Endometrium (tissue), 2 donors: ENCODE data around the gene ELMO3.

Experiments used
- FAIRE-seq: peaks from 2 replicates; lab custom pipeline; 2012; peaks lifted over from hg19 to GRCh38; lab: Jason Lieb, UNC
- donor health status: control.
- donor health status: control.

Gene ELMO3

GRCh38 chr16:67198238-67198734, 645 bp upstream of the ELMO3 start:
- FAIRE-seq = no peak

DNA sequence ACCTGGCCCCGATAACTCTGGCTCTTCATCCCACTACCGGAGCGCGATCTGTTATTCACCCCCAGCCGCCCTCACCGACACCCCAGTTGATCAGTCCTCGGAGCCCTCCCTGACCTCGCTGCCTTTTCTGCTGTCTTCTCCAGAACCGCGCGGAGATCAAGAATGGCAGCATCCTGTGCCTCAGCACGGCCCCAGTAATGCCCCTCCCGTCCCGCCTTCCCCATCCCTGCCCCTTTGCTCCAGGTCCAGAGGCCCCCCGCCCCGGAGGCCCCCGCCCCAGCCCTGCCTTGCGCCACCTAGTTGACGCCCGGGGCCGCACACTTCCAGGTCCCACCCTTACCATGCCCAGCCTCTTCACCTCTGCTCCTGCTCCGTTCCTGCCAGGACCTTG, 872 bp downstream of the ELMO3 start:
- no peak for FAIRE-seq

DNA sequence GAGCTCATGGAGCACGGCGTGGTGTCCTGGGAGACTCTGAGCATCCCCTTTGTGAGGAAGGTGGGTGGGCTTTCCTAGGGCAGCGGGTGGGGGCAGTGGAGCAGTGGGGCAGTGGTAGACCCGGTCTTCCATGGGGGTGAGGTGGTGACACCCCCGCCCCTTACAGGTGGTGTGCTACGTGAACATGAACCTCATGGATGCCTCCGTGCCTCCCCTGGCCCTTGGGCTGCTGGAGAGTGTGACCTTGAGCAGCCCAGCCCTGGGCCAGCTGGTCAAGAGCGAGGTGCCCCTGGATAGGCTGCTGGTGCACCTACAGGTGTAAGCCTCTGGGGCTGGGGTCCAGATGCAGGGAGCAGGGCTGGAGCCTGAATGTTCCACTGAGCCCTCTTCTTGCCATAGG, 1.6 kb downstream of the ELMO3 start:
- no peak for FAIRE-seq

- FAIRE-seq = no peak
Observed at GRCh38 chr16:67201411-67202345, 2.7 kb downstream of the ELMO3 start.

DNA sequence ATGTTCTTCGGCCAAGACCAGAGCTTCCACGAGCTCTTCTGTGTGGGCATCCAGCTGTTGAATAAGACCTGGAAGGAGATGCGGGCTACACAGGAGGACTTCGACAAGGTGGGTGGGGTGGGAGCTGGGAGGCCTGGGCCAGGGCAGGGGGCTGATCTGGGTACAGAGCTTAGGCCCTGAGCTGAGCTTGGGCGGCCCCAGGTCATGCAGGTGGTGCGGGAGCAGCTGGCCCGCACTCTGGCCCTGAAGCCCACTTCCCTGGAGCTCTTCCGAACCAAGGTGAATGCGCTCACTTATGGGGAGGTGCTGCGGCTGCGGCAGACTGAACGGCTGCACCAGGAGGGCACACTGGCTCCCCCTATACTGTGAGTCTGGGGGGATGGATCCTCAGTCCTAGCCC, 3.5 kb downstream of the ELMO3 start:
- FAIRE-seq = no peak

- FAIRE-seq = no peak
Observed at GRCh38 chr16:67202956-67203493, 4.1 kb downstream of the ELMO3 start.

GRCh38 chr16:67204076-67204475, 5.1 kb downstream of the ELMO3 start:
- FAIRE-seq = no peak

DNA sequence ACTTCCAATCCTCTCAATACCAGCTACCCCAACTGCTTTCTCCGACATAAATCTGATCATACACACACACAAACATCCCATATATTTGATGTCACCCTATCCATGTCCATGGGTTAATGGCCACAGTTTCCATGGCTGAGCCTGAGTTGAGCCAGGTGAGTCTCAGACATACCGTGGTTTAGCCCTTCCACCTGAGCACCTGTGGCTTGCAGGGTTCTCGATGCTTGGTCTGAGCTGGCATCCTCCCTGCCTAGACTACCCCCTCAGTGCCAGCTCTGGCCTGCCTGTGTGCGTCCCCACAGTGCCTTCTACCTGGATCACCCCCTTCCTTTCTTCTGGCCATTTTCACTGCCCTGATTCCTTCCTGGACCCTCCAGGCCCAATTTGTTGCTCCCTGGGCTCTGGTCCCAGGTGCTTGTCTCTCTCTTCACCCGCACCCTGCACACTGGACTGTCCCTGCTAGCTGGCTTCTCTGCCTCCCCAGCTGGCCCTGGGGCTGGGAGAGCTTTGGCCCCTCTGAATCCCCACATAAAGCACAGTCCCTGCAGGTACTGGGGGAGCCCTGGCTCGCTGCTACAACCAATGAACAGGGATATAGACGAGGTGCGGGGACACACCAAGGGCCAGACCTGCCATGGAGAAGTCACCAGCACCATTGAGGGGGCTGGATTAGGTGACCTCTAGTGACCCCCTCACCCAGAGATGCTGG, 7.4 kb downstream of the ELMO3 start:
- FAIRE-seq = no peak

GRCh38 chr16:67206838-67207248, 7.9 kb downstream of the ELMO3 start:
- FAIRE-seq = no peak

DNA sequence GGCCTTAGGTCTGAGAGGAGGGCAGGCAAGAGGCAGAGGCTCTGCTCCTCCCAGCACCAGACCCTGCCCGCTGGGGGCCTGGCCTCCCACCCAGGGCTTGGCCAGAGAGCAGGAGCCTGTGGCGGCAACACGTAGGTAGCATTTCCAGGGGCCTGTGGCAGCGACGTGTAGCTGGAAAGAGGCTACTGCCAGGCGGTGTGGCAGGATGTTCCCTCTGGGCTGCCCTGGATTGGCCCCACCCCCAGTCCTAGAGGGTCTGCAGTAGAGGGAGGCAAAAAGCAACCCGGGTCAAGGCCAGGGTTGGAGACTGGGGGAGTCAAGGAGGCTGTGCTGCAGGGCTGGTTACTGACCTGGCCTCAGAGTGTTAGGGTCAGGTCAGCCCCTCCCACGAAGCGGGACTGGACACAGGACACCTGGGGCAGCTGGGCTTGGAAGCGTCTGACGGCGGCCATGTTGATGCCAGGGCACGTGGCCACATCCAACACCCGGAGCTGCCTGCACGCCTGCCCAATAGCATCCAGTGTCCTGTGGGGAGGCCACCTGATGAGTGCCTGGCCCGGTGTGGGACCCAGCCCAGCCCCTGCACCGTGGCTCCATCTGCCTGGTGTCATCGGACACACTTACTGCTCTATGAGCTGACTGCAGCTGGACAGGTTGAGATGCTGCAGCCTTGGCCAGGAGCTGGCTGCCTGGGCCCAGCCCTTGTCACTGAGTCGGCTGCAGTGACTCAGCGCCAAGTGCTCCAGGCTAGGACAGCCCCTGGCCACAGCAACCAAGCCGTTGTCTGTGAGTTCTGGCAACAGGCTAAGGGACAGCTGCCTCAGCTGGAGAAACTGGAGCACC, 8.5 kb downstream of the ELMO3 start:
- no peak for FAIRE-seq

GRCh38 chr16:67208154-67208896, 9.4 kb downstream of the ELMO3 start:
- FAIRE-seq = no peak

DNA sequence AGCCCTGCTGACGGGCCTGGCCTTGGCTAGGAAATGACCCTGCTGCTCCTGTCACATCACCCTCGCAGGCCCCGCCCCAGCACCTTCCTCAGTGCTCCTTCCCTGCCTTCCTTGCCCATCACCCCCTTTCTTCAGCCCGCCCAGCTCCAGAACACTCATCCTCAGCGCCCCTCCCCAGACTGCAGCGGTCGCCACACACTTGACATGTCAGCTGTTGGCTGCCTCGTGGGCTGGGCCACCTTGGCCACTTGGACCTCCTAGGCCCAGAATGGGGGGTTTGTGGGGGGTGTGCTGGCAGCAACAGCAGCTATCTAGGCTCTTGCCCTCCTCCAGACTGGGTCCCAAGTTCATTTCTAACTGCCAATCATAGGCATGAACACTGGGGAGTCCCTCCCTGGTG, 10.6 kb downstream of the ELMO3 start:
- FAIRE-seq = no peak

- no peak for FAIRE-seq
Observed at GRCh38 chr16:67210069-67210937, 11.4 kb downstream of the ELMO3 start.

DNA sequence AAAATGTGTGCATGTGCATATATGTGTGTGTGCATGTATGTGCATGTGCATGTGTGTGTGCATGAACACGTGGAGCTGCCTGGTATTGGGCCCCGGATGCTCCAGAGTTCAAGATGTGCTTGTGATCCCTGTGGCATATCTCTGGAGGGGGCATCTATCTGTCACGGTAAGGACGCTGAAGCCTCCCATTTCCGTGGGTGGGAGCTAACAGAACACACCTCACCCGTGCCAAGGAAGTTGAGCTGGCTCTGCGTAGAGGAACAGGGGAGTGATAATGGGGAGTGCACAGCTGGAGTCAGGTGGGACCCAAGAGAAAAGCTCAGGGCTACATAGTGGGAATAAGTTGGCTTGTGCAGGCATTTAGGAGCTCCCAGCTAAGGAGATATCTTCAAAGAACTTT, 12.7 kb downstream of the ELMO3 start:
- no peak for FAIRE-seq

DNA sequence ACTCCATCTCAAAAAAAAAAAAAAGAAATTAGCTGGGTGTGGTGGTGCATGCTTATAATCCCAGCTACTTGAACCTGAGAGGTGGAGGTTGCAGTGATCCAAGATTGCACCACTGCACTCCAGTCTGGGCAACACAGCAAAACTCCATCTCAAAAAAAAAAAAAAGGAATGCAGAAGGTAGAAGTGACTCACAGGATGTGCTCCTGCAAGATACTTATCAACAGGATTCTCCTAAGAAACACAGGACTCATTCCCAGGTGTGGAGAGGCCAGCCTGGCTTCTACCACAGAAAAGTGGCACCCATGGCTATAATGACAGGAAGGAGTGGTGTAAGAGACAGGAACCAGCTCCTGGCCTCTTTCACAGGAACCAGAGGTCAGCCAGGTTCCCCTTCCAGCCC, 13.8 kb downstream of the ELMO3 start:
- no peak for FAIRE-seq

DNA sequence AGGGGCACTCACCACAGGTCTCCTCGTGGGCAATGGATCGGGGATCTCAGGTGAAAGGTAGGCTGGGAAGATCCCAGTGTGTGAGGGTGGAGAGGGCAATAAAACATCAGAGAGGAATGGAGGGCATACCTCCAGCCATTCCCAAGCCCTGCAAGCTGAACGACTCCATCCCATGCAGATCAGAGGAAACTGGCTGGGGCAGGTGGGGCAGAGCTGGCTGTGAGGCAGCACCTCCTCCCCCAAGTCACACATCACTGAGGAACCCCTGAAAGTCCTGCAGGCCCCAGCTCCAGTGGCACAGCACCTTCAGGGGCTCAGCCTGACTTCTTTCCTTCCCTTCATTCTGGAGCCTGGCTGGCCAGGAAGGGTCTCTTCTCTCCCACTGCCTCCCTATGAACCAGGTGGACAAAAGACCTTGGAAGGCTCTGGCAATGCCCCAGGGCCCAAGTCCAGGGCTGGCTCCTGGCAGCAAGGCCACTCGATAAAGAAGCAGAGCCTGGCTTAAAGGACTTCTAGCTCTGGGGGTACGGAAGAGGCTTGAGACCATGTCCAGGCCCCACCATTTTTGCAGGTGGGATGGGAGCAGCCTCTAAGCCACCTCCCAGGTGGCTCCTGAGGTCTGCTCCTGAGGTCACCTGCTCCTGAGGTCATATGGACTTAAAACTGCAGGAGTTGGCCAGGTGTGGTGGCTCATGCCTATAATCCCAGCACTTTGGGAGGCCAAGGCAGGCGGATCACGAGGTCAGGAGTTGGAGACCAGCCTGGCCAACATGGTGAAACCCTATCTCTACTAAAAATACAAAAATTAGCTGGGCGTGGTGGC, 14.5 kb downstream of the ELMO3 start:
- FAIRE-seq = no peak

GRCh38 chr16:67215706-67216105, 16.8 kb downstream of the ELMO3 start:
- FAIRE-seq = no peak

- no peak for FAIRE-seq
Observed at GRCh38 chr16:67216612-67217490, 17.9 kb downstream of the ELMO3 start.
